Smooth muscle cell (in vitro differentiated cells): ENCODE measurements around the gene MYRFL. TPM values are rescaled to one million over a fixed set of nuclear protein-coding genes. Genes with fewer than 3 reads are reported as not detected.
A peak's percentile ranks its signal among the peaks of the same experiment; 100 is the strongest.

Experiments
- DNase-seq: peaks from one replicate; lab custom pipeline; 2025; ENCODE audit not compliant: unreplicated experiment; lab: John Stamatoyannopoulos, UW
- H2AFZ ChIP-seq: fragments of 200-600 bp; sonication (generic); 2 replicates; pipeline ENCODE4 v1.6.0; 2016; ENCODE audit warnings: antibody characterized with exemption, low read depth, mild to moderate bottlenecking
- H3F3A ChIP-seq: fragments of 200-600 bp; sonication (generic); 2 replicates; pipeline ENCODE4 v1.6.0; 2017; ENCODE audit warnings: antibody characterized with exemption, low read depth
- H3K27ac ChIP-seq: fragments of 200-600 bp; sonication (generic); 2 replicates; pipeline ENCODE4 v1.5.1; 2016; ENCODE audit warnings: low read depth, mild to moderate bottlenecking
- H3K27me3 ChIP-seq: fragments of 200-600 bp; sonication (generic); 2 replicates; pipeline ENCODE4 v1.6.1; 2016; ENCODE audit warnings: low read depth, mild to moderate bottlenecking
- H3K36me3 ChIP-seq: fragments of 200-600 bp; sonication (generic); 2 replicates; pipeline ENCODE4 v1.5.1; 2016; ENCODE audit warnings: low read depth
- H3K4me1 ChIP-seq: fragments of 200-600 bp; sonication (generic); 2 replicates; pipeline ENCODE4 v1.5.1; 2016; ENCODE audit warnings: low read depth
- H3K4me2 ChIP-seq: fragments of 200-600 bp; sonication (generic); 2 replicates; pipeline ENCODE4 v1.6.0; 2016; ENCODE audit warnings: mild to moderate bottlenecking
- H3K4me3 ChIP-seq: fragments of 200-600 bp; sonication (generic); 2 replicates; pipeline ENCODE4 v1.5.1; 2016; ENCODE audit warnings: mild to moderate bottlenecking
- H3K79me2 ChIP-seq: fragments of 200-600 bp; sonication (generic); 2 replicates; pipeline ENCODE4 v1.6.0; 2016; ENCODE audit warnings: low read depth, mild to moderate bottlenecking
- H3K9ac ChIP-seq: fragments of 200-600 bp; sonication (generic); 2 replicates; pipeline ENCODE4 v1.6.0; 2016; ENCODE audit warnings: low read depth
- H3K9me3 ChIP-seq: fragments of 200-600 bp; sonication (generic); replicated peaks from 2 replicates; pipeline ENCODE4 v1.5.1; 2016; ENCODE audit warnings: low read depth
- H4K20me1 ChIP-seq: fragments of 200-600 bp; sonication (generic); 2 replicates; pipeline ENCODE4 v1.6.0; 2016; ENCODE audit warnings: low read depth
- CTCF ChIP-seq: fragments of 200-600 bp; sonication (generic); IDR thresholded peaks from 2 replicates; pipeline ENCODE4 v1.5.1; 2017; ENCODE audit warnings: borderline replicate concordance, mild to moderate bottlenecking, antibody characterized with exemption; ENCODE audit not compliant: insufficient read depth, poor library complexity, severe bottlenecking
- WGBS: methylation state at CpG from one replicate; pipeline ENCODE4 v1.1.7; 2016; ENCODE audit warnings: low lambda C conversion rate; 5-methylcytosine and 5-hydroxymethylcytosine counted together
- polyA plus RNA-seq: library from polyadenylated mRNA; unstranded; fragments of >200 nt; fragmentation: Nextera tagmentation; extraction: Ambion mirVana; gene quantifications from 2 replicates; pipeline ENCODE4 v1.2.1, GENCODE V29; 2016
- total RNA-seq: library from RNA; depleted of rRNA; stranded (reverse); fragments of >200 nt; gene quantifications from 2 replicates; pipeline ENCODE4 v1.2.3, GENCODE V29; 2014

Gene MYRFL
- total and polyA plus RNA-seq, 2 experiments from 2014 or later, result not detected

- Histone ChIP-seq H3K4me3 (no peak overlapping the region), H3K4me1 (no peaks in the 10 kb centered on the region), H4K20me1 (no peaks in the 10 kb centered on the region), H3F3A (no peaks in the 10 kb centered on the region), H3K27ac (no peak overlapping the region), H2AFZ (no peak overlapping the region), H3K36me3 (no peaks in the 10 kb centered on the region), H3K4me2 (no peak overlapping the region), H3K9me3 (no peaks in the 10 kb centered on the region), H3K79me2 (no peaks in the 10 kb centered on the region), H3K9ac (no peak overlapping the region), H3K27me3 (no peaks in the 10 kb centered on the region)
- WGBS, result 92% methylated on average over 1 of the region's 1 CpG
- no peak for DNase-seq
- no peak for TF ChIP-seq CTCF
Measured at GRCh38 chr12:69888901-69889300, 63.9 kb downstream of the MYRFL start.

- H3K79me2 ChIP-seq, result no peaks in the 10 kb centered on the region
- H3K4me3 ChIP-seq, result no peak overlapping the region
- no peak overlapping the region for H3K4me2 ChIP-seq
- no peaks in the 10 kb centered on the region for H3K9me3 ChIP-seq
- 97% methylated on average over 4 of the region's 4 CpGs for WGBS
- no peak overlapping the region for H2AFZ ChIP-seq
- no peaks in the 10 kb centered on the region for H4K20me1 ChIP-seq
- H3K27me3 ChIP-seq, result no peaks in the 10 kb centered on the region
- no peak for DNase-seq
- H3K4me1 ChIP-seq, result peaks cover 18% of the 10 kb centered on the region
- no peak overlapping the region for H3K9ac ChIP-seq
- no peak for TF ChIP-seq CTCF
- H3F3A ChIP-seq, result no peaks in the 10 kb centered on the region
- H3K27ac ChIP-seq, result no peak overlapping the region
- H3K36me3 ChIP-seq, result no peaks in the 10 kb centered on the region
Measured at GRCh38 chr12:69894800-69895383, 69.9 kb downstream of the MYRFL start.

- TF ChIP-seq CTCF, result no peak
- no peak overlapping the region for H3K4me2 ChIP-seq
- no peaks in the 10 kb centered on the region for H3K79me2 ChIP-seq
- no peaks in the 10 kb centered on the region for H4K20me1 ChIP-seq
- no peaks in the 10 kb centered on the region for H3K9me3 ChIP-seq
- peak overlapping the region; percentile 40 for H2AFZ ChIP-seq
- no peaks in the 10 kb centered on the region for H3F3A ChIP-seq
- no peak overlapping the region for H3K9ac ChIP-seq
- H3K27me3 ChIP-seq, result no peaks in the 10 kb centered on the region
- peaks cover 21% of the 10 kb centered on the region for H3K4me1 ChIP-seq
- no peak overlapping the region for H3K4me3 ChIP-seq
- H3K27ac ChIP-seq, result peak overlapping the region; percentile 67
- no peaks in the 10 kb centered on the region for H3K36me3 ChIP-seq
- DNase-seq, result no peak
- 56% methylated on average over 4 of the region's 4 CpGs for WGBS
Measured at GRCh38 chr12:69896653-69897381, 71.8 kb downstream of the MYRFL start.
